M059J (cell line): ENCODE measurements around the gene GMFB. TPM values are rescaled to one million over a fixed set of nuclear protein-coding genes. Genes with fewer than 3 reads are reported as not detected.

ENCODE experiments used
- DNase-seq: peaks from one replicate; pipeline ENCODE4 v3.0.0-alpha.2; 2012; ENCODE audit warnings: low read depth
- total RNA-seq: library from RNA; depleted of rRNA; stranded (reverse); fragments of >200 nt; shearing (Covaris generic); gene quantifications from 2 replicates; pipeline ENCODE4 v1.2.3, GENCODE V29; 2014; rRNA removed

Gene GMFB
- total RNA-seq, 1 experiment from 2014 or later, result 63.3 TPM

DNA sequence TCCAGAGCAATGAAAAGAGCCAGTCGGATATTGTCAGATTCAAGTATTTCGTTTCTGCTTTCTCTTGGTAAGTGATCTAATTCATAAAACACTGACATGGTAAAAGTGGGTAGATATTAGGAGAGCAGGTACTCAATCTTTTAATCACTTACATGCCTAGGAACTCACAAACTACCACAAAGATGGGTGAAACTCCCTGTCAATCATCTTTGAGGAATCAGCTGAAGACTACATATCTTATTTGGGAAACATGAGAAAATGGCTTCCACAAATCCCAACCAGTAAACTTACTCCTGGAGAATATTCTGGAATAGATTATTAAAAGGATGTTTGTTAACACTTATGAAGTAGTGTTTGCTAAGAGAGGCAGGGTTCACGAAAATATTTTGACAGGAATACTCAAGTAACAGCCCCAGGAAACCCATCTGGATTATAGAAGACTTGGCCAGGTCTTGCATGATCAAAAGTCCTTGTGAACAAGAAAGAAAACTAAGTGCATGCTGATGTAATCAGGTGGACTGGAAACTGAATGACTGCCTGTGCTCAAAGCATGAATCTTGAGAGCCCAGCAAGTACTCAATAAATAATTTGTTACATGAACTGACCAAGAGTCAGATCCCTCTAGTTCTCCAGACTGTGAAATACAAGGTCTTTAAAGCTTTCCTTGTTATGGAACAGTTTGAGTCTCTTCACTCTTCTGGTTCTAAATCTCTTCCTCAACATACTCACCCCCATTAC, 63.1 kb downstream of the GMFB start:
- DNase-seq, result no peak

DNA sequence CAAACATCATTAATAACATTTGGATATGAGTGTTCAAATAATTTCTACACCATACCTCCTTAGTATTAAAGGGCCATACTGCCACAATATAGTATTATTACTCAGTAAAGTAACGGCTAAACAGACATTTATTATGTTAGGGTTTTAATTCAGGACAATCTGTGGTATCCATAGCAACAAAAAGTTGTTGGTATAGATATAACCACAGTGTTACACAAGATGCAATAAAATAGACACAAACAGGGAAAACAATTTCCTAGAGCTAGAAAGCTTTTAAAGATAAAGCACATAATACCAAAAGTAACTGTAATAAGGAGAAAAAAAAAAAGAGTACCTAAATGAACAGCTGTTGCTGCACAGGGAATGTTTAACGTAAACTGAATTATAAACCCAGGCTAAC, 63.7 kb downstream of the GMFB start:
- DNase-seq, result no peak

Other genes starting within 250 kb of the GMFB start
- 179 and 192 TPM in 2 replicates for gene CDKN3, start 92.0 kb downstream of the GMFB start, total RNA-seq
- gene CNIH1, start 47.6 kb downstream of the GMFB start, total RNA-seq, result 207 and 427 TPM in 2 replicates
- 13.0 and 13.9 TPM in 2 replicates for gene CGRRF1, start 20.9 kb upstream of the GMFB start, total RNA-seq
- gene SAMD4A, start 78.1 kb upstream of the GMFB start, total RNA-seq, result 3.8 and 7.7 TPM in 2 replicates